HG03139 (cell line): ENCODE results near the gene GDF10.

Source experiments
- ATAC-seq: cut with Tn5 transposase; IDR thresholded peaks from one replicate; pipeline ENCODE4 v1.9.1; 2021; ENCODE audit not compliant: unreplicated experiment

The GDF10 gene

GRCh38 chr10:47312663-47312995, 12.6 kb downstream of the GDF10 start:
- no peak for ATAC-seq

DNA sequence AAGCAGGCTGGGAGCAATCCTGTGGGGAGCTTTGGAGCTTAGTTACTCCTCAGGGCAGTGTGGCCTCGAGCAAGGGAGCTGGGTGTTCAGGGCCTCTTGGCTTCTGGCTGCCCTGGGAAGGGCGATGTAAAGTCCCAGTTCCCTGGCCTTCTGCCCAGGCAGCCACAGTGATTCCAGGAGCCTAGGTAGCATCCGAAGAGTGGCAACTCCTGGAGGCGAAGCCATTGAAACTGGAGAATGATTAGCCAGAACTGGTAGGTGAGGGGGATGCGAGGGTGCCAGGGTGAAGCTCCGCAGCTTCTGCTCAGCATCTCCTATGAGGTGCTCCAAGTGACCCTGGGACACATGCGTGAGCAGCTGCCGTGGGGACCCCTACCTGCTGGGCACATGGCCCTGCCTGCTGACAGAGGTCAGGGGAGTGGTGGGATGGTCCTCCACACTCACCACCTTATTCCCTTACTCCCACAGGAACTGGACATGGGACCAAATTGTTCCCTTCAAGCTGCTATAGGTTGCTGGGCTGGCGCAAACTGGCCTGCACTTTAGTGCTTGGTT, 14.5 kb downstream of the GDF10 start:
- ATAC-seq: no peak

GRCh38 chr10:47315421-47315820, 15.4 kb downstream of the GDF10 start:
- ATAC-seq: no peak

DNA sequence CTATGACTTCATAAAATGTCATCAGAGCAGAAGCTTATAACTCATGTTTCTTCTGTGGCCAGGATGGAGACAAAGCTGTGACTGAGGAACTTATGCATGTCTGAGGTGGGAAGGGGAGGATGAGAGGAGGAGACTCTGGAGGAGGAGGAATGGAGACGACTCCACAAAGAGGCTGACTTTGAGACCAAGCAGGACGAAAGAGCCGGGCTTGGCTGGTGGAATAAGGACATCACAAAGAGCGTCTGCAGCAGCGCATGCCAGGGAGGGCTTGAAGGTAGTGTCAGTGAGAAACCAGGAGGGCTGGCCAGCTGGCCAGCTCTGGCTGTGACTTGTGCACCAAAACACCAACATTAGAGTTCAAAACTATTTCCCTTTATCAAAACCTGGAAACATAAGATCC, 16.1 kb downstream of the GDF10 start:
- ATAC-seq: no peak

DNA sequence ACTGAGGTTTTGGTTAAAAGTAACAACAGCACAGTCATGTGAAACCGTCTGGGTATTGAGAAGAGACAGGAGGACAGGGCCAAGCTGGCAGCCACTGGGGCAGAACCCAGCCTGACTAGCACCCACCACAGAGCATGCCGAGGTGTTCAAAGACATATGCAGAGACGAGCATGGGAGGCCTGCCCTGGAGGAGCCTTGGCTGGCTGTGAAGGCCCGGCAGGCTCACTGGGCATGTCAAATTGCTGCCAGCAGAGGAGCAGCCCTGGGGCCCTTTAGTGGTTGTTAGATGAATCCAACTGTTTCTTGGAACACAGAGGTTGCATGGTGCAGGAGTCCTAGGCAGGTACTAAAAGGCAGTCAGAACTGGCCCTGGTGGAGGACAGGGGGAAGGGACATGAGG, 17.3 kb downstream of the GDF10 start:
- ATAC-seq: no peak

- no peak for ATAC-seq
Observed at GRCh38 chr10:47318706-47319105, 18.7 kb downstream of the GDF10 start.

GRCh38 chr10:47319784-47320183, 19.8 kb downstream of the GDF10 start:
- no peak for ATAC-seq

GRCh38 chr10:47320812-47321211, 20.8 kb downstream of the GDF10 start:
- no peak for ATAC-seq

GRCh38 chr10:47321521-47322195, 21.7 kb downstream of the GDF10 start:
- no peak for ATAC-seq

DNA sequence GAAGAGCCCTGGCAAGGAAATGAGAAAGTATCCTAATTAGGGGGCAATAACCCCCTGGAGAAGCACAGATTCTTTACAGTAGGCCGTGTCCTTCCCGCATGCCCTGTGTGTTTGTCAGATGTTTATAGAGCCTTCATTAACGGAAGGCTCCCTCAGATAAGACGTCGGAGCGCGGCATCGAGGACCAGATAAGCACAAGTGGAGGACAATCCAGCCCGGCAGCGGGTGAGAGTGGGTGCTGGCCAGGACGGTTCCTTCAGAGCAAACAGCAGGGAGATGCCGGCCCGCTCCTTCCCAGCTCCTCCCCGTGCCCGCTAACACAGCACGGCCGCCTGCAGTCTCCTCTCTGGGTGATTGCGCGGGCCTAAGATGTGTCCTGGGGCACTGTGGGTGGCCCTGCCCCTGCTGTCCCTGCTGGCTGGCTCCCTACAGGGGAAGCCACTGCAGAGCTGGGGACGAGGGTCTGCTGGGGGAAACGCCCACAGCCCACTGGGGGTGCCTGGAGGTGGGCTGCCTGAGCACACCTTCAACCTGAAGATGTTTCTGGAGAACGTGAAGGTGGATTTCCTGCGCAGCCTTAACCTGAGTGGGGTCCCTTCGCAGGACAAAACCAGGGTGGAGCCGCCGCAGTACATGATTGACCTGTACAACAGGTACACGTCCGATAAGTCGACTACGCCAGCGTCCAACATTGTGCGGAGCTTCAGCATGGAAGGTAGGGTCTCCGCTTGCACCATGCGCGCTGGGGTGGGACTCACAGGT, 22.5 kb downstream of the GDF10 start, which contains the start of gene GDF2:
GDF2 (plus strand) TSS at position 155 of the 762 bp plus-strand sequence; CDS start at position 370, 215 bp downstream.
- no peak for ATAC-seq

- no peak for ATAC-seq
Observed at GRCh38 chr10:47323087-47323486, 23.1 kb downstream of the GDF10 start.

DNA sequence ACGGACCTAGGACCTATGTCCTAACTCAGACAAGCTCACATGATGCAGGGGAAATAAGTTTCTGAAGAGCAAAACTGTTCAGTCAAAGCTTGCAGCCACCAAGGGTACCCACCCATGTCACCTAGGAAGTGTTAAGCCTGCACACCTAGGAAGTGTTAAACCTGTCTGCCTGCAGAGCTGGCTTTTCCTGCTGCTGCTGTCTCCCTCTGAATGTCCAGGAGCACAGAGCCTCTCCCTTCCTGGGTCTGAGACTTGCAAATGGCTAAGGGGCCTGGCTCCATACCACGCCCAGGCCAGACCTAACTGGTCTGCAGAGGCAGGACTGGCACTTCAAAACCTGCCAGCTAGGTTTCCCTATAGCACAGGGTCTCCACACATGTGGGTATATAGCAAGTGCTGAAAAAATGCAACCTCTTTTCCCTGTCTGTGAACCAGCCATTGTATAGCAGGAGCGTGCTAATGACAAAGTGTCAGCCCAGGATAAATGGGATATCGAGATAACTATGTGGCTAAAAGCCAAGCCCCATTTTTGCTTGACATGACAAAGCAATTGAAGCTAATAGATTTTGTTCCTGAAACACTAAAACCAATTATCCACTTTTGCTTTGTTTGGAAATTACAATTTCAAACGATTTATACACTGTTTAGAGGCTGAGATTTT, 23.8 kb downstream of the GDF10 start:
- no peak for ATAC-seq

GRCh38 chr10:47325303-47326291, 25.6 kb downstream of the GDF10 start:
- no peak for ATAC-seq

GRCh38 chr10:47326306-47326926, 26.4 kb downstream of the GDF10 start:
- no peak for ATAC-seq

- no peak for ATAC-seq
Observed at GRCh38 chr10:47326927-47327330, 26.9 kb downstream of the GDF10 start.

DNA sequence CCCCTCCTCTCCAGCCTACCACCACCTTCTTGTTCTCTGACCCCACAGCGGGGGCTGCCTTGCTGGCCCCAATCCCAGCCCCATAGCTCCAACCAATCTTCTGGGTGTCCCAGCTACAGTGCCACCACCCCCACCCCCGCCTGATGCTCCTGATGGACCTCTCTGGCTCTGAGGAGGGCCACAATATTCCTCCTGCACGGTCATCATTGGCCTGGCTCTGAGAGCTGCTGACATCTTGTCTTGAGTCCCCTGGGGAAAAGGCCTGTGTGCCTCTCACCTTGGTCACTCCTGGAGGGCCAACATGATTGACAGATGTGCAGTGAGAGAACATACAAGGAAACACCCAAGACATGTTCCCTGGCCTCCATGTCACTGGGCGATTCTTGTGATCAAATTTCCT, 29.9 kb downstream of the GDF10 start:
- ATAC-seq: no peak

DNA sequence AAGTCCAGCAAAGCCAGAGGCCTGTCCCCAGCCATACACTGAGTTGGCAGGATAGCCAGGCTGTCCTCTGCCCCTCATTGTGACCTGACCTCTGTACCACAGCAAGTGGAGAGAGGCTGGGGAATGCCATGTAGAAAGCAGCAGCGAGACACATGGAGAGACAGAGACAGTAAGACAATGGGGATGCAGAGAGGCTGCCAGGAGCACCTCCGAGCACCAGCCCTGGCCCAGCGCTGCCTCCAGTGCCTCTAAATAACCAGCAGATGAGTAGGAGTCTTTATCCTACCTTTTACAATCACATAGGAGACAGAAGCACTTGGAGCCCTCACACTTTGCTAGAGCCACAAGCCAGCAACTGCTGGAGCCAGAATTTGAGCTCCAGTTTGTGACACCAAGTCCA, 30.4 kb downstream of the GDF10 start:
- no peak for ATAC-seq

DNA sequence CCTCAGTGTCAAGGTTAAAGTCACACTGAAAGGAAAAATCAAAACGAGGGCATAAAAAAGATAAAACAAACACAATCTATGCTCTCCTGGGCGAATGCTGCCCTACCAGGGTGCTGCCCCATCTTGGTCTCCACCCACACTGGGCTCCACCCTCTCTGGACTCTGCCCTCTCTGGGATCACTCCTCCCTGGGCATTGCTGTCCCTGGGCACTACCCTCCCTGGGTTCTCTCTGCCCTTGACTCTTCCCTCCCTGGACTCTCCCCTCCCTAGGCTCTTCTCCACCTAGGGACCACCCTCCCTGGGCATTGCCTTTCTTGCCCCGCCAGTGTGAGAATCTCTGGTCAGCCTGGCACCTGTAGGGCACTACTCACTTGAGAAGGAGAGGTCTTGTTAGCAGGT, 30.8 kb downstream of the GDF10 start:
- no peak for ATAC-seq

GRCh38 chr10:47331491-47331890, 31.5 kb downstream of the GDF10 start:
- no peak for ATAC-seq

GRCh38 chr10:47331954-47332353, 32.0 kb downstream of the GDF10 start:
- no peak for ATAC-seq
